Naive thymus-derived CD8-positive, alpha-beta T cell (primary cell): ENCODE data around the gene FAM229A. TPM values are rescaled to one million over a fixed set of nuclear protein-coding genes. Genes with fewer than 3 reads are reported as not detected.

Experiments used
- ATAC-seq, 2 donors: fragments of 150-1000 bp; cut with Tn5 transposase in 1 of 2; sonication (Bioruptor Pico), chemical (Tn5 transposase) in 1 of 2; 1 replicate in 1 of 2; 2 replicates in 1 of 2; pipeline ENCODE4 v1.10.0; 2021; ENCODE audit warnings: mild to moderate bottlenecking in 2 of 2, moderate library complexity in 2 of 2
- POLR2A ChIA-PET: fragments of 350-600 bp; sonication (Branson Sonifier 250); formaldehyde crosslinking; loops from one replicate; lab custom pipeline; 2021; ENCODE audit warnings: antibody characterized with exemption; lab: Charles Lee
- DNase-seq, 10 donors: peaks; one replicate each; pipeline versions ENCODE4 v3.0.0 to v3.0.0-alpha.2; 2020 to 2022
- H3K27ac Mint-ChIP-seq, 10 donors: one replicate each; pipeline ENCODE4 v1.8.0; 2020 to 2022; ENCODE audit warnings: mild to moderate bottlenecking in 10 of 10, mixed read lengths in 10 of 10, moderate library complexity in 4 of 10, inconsistent platforms in 1 of 10
- H3K27me3 Mint-ChIP-seq, 5 donors: one replicate each; pipeline ENCODE4 v1.8.0; 2021 to 2022; ENCODE audit warnings: mixed read lengths in 5 of 5
- H3K36me3 Mint-ChIP-seq, 3 donors: one replicate each; pipeline ENCODE4 v1.8.0; 2020 to 2022; ENCODE audit warnings: mixed read lengths in 3 of 3, mild to moderate bottlenecking in 2 of 3, inconsistent platforms in 1 of 3
- H3K4me1 Mint-ChIP-seq, 4 donors: one replicate each; pipeline ENCODE4 v1.8.0; 2021 to 2022; ENCODE audit warnings: mixed read lengths in 4 of 4
- H3K4me3 Mint-ChIP-seq, 10 donors: one replicate each; pipeline ENCODE4 v1.8.0; 2020 to 2022; ENCODE audit warnings: mild to moderate bottlenecking in 10 of 10, mixed read lengths in 10 of 10, moderate library complexity in 6 of 10, inconsistent platforms in 1 of 10
- H3K9me3 Mint-ChIP-seq, 9 donors: one replicate each; pipeline ENCODE4 v1.8.0; 2020 to 2022; ENCODE audit warnings: mixed read lengths in 9 of 9, mild to moderate bottlenecking in 3 of 9, inconsistent platforms in 1 of 9, moderate library complexity in 1 of 9
- polyA plus RNA-seq, 3 donors: library from polyadenylated mRNA; unstranded; fragments of 300-500 nt; fragmentation: Illumina TruSeq; gene quantifications; one replicate each; pipeline ENCODE4 v1.2.3, GENCODE V29; 2021
- total RNA-seq, 8 experiments: library from RNA in 2 of 8; stranded (reverse) in 2 of 8; gene quantifications; one replicate each; pipeline ENCODE4 v1.2.3 and lab custom pipeline; 2021 to 2026

Gene FAM229A
- total and polyA plus RNA-seq, 5 experiments from 2014 or later, result 0.06 to 30.7 (median 0.47) TPM

- Mint-ChIP-seq H3K4me1 (peaks cover 15 to 32% (median 30%) of the 10 kb centered on the region in 4 donors), H3K27me3 (no peaks in the 10 kb centered on the region), H3K36me3 (peaks cover 0 to 5% (median 0%) of the 10 kb centered on the region in 3 donors), H3K27ac (peak within 1 kb of the TSS; percentile 98 to 100 (median 100)), H3K4me3 (peak within 1 kb of the TSS; percentile 91 to 100 (median 100)), H3K9me3 (no peaks in the 10 kb centered on the region)
- ATAC-seq (peak; percentile 95 to 96), DNase-seq (peak; percentile 95 to 99 (median 98))
- POLR2A ChIA-PET, result interaction anchor here (0.6 to 2.1 kb wide), 37 partner anchors 10 to 861 kb away, joined by 3 to 16 read pairs (median 4); partner anchors contain the start of genes CCDC28B, HDAC1, KHDRBS1 and KPNA6
Observed at GRCh38 chr1:32394141-32394889, 32.0 kb upstream of the FAM229A start, which contains the start of gene BSDC1. Gene BSDC1 (minus strand): TSS chr1:32394441. CDS start chr1:32394414, 27 bp downstream.

GRCh38 chr1:32393832-32394140 lies 31.5 kb upstream of the FAM229A start:
- ATAC-seq (peak; percentile 21 to 25), DNase-seq (no peak)
- peaks cover 0 to 5% (median 0%) of the 10 kb centered on the region in 3 donors for H3K36me3 Mint-ChIP-seq
- peak overlapping the region; percentile 91 to 100 (median 100) for H3K4me3 Mint-ChIP-seq
- no peaks in the 10 kb centered on the region for H3K9me3 Mint-ChIP-seq
- no peaks in the 10 kb centered on the region for H3K27me3 Mint-ChIP-seq
- H3K4me1 Mint-ChIP-seq, result peaks cover 15 to 32% (median 30%) of the 10 kb centered on the region in 4 donors
- H3K27ac Mint-ChIP-seq, result peak overlapping the region; percentile 98 to 100 (median 100)
- POLR2A ChIA-PET, result interaction anchor here (0.6 to 2.1 kb wide), 27 partner anchors 9 to 862 kb away, joined by 3 to 16 read pairs (median 6); partner anchors contain the start of genes CCDC28B, HDAC1, KPNA6 and LCK

DNA sequence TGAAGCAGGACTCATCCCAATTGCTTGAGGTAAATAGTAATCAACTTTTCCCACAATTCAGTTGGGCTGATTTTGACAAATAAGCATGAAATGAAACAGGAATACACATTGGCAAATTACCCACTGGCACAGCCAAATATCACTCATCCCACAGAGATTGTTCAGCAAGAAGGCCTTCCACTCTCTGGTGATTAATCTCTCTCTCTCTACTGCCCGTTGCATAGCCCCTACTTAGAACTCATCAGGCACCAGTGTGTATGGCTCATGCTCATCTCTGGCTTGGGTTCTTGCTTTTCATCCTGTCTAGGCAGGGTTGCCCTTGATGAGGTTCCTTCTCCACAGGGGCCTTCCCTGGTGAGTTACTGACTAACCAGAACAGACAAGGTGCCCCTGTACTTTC lies 30.9 kb upstream of the FAM229A start:
- H3K9me3 Mint-ChIP-seq, result no peaks in the 10 kb centered on the region
- no peak for ATAC-seq
- peaks cover 15 to 32% (median 30%) of the 10 kb centered on the region in 4 donors for H3K4me1 Mint-ChIP-seq
- H3K27me3 Mint-ChIP-seq, result no peaks in the 10 kb centered on the region
- peak overlapping the region; percentile 98 to 100 (median 100) for H3K27ac Mint-ChIP-seq
- H3K36me3 Mint-ChIP-seq, result peaks cover 0 to 5% (median 0%) of the 10 kb centered on the region in 3 donors
- no peak for DNase-seq
- peak overlapping the region; percentile 91 to 100 (median 100) for H3K4me3 Mint-ChIP-seq
- POLR2A ChIA-PET, result interaction anchor here (0.6 to 2.1 kb wide), 8 partner anchors 8 to 444 kb away, joined by 3 to 16 read pairs (median 6); partner anchors contain the start of genes CCDC28B, MARCKSL1, TXLNA and ZBTB8OS

DNA sequence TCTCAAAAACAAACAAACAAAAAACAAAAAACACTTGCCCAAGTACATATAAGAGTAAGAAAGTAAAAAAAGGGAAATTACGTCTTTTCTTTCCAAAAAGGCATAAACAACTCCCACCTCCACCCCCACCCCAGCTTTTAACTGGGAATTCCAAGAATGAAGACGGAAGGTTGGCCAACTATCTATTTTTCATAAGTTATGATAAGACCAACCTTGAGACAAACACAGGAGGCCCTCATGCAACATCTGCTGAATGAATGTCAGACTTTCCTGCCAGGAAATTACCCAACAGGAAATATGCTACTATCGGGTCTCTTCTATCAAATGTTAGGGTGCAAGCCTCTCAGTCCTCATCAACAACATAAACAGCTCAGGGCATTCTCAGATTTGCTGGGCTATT lies 30.0 kb upstream of the FAM229A start:
- DNase-seq, result no peak
- no peaks in the 10 kb centered on the region for H3K9me3 Mint-ChIP-seq
- peaks cover 14 to 38% (median 33%) of the 10 kb centered on the region in 4 donors for H3K4me1 Mint-ChIP-seq
- H3K4me3 Mint-ChIP-seq, result peak overlapping the region; percentile 16 to 100 (median 52)
- peaks cover 0 to 7% (median 0%) of the 10 kb centered on the region in 3 donors for H3K36me3 Mint-ChIP-seq
- no peaks in the 10 kb centered on the region for H3K27me3 Mint-ChIP-seq
- no peak for ATAC-seq
- H3K27ac Mint-ChIP-seq, result peak overlapping the region in 5 of 10 donors; percentile 15 to 100 (median 88)
- POLR2A ChIA-PET, result no interaction called here

DNA sequence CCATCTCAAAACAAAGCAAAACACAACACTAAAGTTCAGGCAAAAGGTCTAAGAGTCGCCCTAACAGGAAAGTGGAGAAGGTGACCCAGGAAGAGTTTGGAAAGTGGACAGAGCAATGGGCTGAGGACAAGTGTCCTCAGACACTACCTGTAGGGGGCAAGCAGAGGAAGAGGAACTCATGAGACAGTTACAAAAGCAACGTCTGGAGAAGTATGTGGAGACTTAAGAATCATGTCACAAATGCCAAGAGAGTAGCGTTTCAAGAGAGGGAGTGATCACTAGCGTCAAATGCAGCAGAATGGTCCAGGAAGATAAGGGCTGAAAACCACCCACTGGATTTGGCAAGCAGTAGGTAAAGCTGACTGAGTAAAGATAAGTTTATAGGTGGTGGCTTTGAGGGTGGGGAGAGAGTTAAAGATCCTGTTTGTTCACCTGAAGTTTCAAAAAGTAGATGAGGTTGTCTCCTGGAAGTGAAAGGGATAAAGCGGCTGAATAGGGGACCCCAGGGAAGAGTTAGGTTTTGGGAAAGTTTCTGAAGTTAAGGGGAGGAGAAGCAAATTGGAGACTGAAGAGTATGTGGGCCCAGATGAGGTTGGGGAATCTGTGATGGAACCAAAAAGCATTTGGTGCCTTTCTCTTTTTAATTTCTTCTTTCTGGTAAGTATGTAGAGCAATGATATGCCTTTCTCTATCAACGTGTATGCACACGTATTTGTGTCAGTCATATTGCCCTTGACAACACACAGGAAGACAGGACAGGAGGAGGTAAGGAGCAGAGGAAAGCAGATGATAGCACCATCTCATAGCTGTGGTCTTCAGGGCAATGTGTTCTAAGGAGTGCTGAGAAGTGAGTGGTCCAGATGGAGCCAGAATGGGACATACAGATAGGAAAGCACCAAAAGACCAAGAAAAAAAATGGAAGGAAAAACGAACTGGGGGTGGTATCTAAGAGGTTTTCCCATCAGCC lies 28.9 kb upstream of the FAM229A start:
- Mint-ChIP-seq H3K27ac (no peak overlapping the region), H3K4me3 (no peak overlapping the region), H3K36me3 (peaks cover 0 to 19% (median 7%) of the 10 kb centered on the region in 3 donors), H3K4me1 (peaks cover 13 to 45% (median 37%) of the 10 kb centered on the region in 4 donors), H3K9me3 (no peaks in the 10 kb centered on the region), H3K27me3 (no peaks in the 10 kb centered on the region)
- ATAC-seq (no peak), DNase-seq (no peak)
- POLR2A ChIA-PET, result interaction anchor here (1.1 kb wide), 1 partner anchor 40 kb away, joined by 3 read pairs; no protein-coding TSS in a partner anchor

- POLR2A ChIA-PET, result interaction anchor here (1.4 kb wide), 1 partner anchor 11 kb away, joined by 5 read pairs; no protein-coding TSS in a partner anchor
- Mint-ChIP-seq H3K27ac (no peak overlapping the region), H3K27me3 (no peaks in the 10 kb centered on the region), H3K36me3 (peaks cover 0 to 43% (median 13%) of the 10 kb centered on the region in 3 donors), H3K9me3 (no peaks in the 10 kb centered on the region), H3K4me3 (no peak overlapping the region), H3K4me1 (peaks cover 4 to 31% (median 21%) of the 10 kb centered on the region in 4 donors)
- ATAC-seq (no peak), DNase-seq (no peak)
Observed at GRCh38 chr1:32388641-32389040, 26.4 kb upstream of the FAM229A start.

DNA sequence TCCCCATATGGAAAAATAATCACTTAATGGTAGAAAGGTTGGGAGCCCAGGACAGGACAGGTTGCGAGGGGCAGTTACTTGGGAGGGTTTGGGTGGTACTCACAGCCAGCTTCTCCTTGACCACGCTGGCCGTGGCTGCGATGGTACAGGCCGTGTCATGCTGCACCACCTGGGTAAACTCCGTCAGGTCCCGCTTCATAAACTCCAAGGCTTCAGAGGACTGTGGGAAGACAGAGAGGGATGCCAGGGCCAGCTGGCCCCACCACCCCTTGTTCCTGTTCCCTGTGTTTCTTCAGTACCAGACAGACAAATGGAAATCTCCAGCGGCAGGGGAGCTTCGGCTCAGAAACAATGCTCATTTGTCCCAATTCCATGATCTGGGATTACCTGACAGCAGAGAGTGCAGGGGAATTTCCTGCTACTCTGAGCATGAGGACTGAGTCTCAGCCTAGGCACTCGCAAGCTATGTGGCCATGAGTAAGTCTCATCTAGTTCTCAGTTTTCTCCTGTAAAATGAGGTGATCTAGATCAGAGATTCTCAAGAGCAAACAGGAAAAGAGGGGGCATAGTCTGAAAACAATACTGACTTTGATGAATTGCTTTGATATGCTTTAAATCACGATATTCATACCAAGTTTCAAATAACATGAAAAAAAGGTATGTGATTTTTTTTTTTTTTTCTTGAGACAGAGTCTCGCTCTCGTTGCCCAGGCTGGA lies 24.5 kb upstream of the FAM229A start:
- Mint-ChIP-seq H3K4me3 (no peak overlapping the region), H3K27ac (peak overlapping the region in 5 of 10 donors; percentile 4 to 76 (median 32)), H3K9me3 (no peaks in the 10 kb centered on the region), H3K36me3 (peaks cover 0 to 56% (median 13%) of the 10 kb centered on the region in 3 donors), H3K27me3 (no peaks in the 10 kb centered on the region), H3K4me1 (peaks cover 0 to 14% (median 7%) of the 10 kb centered on the region in 4 donors)
- DNase-seq (peak in 2 of 10 donors; percentile 16 to 19), ATAC-seq (peak in 1 of 2 donors; percentile 41)
- POLR2A ChIA-PET, result interaction anchor here (0.6 to 0.7 kb wide), 5 partner anchors 34 to 477 kb away, joined by 3 to 6 read pairs (median 4); partner anchors contain the start of gene KPNA6

- no peaks in the 10 kb centered on the region for H3K9me3 Mint-ChIP-seq
- peaks cover 0 to 95% (median 22%) of the 10 kb centered on the region in 3 donors for H3K36me3 Mint-ChIP-seq
- no peak for DNase-seq
- no peaks in the 10 kb centered on the region for H3K27me3 Mint-ChIP-seq
- peak overlapping the region in 1 of 10 donors; percentile 91 for H3K27ac Mint-ChIP-seq
- ATAC-seq, result no peak
- POLR2A ChIA-PET, result interaction anchor here (0.6 to 1.4 kb wide), 2 partner anchors 14 to 1637 kb away, joined by 3 to 5 read pairs; partner anchors contain the start of gene BSDC1
- no peak overlapping the region for H3K4me3 Mint-ChIP-seq
- H3K4me1 Mint-ChIP-seq, result peaks cover 0 to 3% (median 1%) of the 10 kb centered on the region in 4 donors
Observed at GRCh38 chr1:32380057-32380456, 17.8 kb upstream of the FAM229A start.

DNA sequence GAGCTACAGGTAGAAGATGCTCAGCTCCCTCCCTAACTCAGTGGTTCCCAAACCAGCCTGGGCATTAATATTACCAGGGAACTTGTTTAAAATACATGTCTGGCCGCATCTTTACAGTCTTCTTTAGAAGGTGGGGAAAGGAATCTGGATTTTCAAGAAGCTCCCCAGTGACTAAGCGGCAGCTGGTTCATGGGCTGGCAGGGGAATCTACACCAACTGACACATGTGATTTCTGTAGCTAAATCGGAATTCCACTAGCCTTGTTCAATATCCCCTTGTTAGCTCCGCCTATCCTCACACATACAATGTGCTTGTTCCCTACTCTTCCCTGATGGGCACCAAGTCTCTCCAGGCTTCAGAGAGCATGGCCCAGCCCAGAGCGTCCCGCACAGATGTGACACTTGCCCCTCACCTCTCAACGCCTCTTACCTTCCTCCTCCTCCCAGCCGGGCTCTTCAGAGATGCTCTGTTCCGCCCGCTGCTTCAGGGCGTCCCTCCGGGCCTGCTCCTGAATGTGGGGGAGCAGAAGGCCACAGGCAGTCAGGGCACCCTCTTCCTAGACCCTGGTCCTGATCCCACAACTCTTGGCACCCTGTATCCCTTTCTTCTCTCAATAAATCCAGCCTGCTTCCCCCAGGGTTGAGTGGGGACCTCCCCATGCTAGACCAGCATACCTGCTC lies 15.4 kb upstream of the FAM229A start:
- H3K27ac Mint-ChIP-seq, result peak overlapping the region in 2 of 10 donors; percentile 29 to 91
- POLR2A ChIA-PET, result interaction anchor here (1.5 kb wide), 1 partner anchor 128 kb away, joined by 4 read pairs; no protein-coding TSS in a partner anchor
- H3K27me3 Mint-ChIP-seq, result no peaks in the 10 kb centered on the region
- H3K36me3 Mint-ChIP-seq, result peaks cover 0 to 93% (median 17%) of the 10 kb centered on the region in 3 donors
- ATAC-seq (peak in 1 of 2 donors; percentile 23), DNase-seq (no peak)
- H3K4me3 Mint-ChIP-seq, result peak overlapping the region in 1 of 10 donors; percentile 38
- H3K4me1 Mint-ChIP-seq, result peaks cover 4 to 9% (median 8%) of the 10 kb centered on the region in 4 donors
- no peaks in the 10 kb centered on the region for H3K9me3 Mint-ChIP-seq

GRCh38 chr1:32376199-32376598 lies 13.9 kb upstream of the FAM229A start:
- ATAC-seq (no peak), DNase-seq (no peak)
- POLR2A ChIA-PET, result no interaction called here
- Mint-ChIP-seq H3K27me3 (no peaks in the 10 kb centered on the region), H3K4me3 (no peak overlapping the region), H3K4me1 (peaks cover 14 to 23% (median 20%) of the 10 kb centered on the region in 4 donors), H3K9me3 (no peaks in the 10 kb centered on the region), H3K27ac (no peak overlapping the region), H3K36me3 (peaks cover 0 to 91% (median 17%) of the 10 kb centered on the region in 3 donors)
